ENCODE measurements around the gene CRTC3.
"Not testable (repeated sequence)": the region's sequence is repeated elsewhere in the genome, so short reads cannot be mapped to it uniquely, and the experiment has no call there.

CRTC3 gene

DNA sequence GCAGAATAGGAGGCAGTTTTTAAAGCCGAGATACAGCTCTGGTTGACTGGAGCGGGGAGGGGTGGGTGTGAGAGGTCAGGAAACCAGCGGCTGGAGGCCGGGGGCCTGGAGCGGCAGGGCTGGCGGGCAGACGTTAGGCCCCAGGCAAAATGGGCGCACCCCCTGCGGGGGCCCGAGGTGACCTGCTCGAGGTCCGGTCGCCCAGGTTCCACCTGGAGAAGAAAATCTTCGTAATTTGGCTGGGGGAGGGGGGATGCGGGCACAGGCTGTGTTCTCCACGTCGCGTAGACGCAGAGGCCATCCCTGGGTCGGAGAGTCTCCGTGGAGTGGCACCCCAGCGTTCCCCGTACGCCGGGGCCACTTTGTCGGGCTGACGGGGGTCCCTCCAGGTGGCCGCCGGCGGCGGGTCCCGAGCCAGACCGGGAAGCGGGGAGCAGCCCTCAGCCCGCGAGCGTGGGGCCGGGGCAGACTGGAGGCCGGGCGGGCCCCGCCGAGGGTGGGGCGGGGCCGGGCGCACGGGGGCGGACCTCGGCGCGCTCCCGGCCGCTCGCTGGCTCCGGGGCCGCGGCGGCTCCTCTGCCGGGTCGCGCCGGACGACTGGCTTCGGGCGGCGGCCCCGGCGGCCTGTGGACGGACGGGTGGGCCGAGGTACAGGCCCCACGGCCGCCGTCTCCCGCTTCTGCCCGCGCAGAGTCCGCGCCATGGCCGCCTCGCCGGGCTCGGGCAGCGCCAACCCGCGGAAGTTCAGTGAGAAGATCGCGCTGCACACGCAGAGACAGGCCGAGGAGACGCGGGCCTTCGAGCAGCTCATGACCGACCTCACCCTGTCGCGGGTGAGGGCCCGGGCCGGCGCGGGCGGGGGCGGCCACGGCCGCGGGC is at the start of gene CRTC3:
Gene CRTC3, plus strand, starts transcription at position 553 of the 879 bp plus-strand sequence. Its CDS starts 149 bp downstream, at position 702.
- DNase-seq (ENCODE audit: low read depth in 3 of 3), result peak in 1 of 3 experiments; percentile 49

DNA sequence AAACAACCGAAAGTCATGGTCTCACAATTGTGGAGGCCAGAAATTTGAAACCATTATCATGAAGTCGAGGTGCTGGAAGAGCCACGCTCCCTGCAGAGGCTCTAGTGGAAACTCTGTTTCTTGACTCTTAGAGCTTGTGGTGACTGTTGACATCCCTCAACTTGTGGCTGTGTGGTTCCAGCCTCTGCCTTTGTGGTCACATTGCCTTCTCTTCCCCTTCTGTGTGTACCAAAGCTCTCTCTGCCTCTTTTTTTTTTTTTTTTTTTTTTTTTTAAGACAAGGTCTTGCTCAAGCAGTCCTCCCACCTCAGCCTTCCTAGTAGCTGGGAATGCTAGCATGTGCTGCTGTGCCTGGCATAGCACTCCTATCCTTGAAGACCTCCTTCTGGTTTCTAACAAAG is 48.7 kb upstream of the CRTC3 start:
- DNase-seq (ENCODE audit: low read depth in 3 of 3), result peak in 2 of 3 experiments; percentile 1 to 9

DNA sequence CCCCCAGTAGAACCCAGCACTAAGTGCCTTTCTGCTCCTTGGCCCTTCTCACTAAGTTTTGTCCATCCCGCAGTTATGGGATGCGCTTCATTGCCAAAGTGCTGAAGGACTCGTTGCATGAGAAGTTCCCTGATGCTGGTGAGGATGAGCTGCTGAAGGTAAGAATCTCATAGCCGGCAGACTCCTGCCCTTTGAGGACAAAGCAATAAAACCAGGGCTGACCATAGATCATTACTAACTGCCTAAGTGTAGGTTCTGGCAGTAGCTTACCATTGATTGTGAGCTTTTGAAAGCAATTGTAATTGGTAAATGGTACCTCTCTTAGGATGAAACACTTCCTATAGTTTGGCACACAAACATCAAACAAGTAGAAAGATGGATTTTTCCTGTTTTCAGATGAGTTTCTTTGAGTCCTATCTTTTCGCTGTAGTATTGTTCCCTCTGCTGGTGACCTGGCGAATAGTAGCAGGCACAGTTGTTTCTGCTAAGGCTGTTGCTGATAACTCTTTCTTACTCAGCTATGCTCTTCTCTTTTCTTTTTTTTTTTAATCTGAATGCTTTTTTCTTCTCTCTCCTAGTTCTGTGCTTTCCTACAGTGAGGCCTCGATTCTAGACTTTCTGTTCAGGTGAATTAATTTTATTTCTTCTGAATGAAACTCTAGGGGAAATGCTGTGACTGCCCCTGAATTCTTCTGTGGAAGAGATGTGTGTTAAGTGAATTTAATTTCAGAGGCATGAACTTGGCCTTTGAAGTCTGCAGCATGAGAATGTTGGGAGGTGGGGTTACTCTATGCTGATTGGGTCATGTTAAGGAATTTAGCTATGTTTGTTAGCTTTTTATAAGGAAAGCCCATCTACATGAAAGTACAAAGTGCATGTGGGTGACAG is 47.4 kb upstream of the CRTC3 start:
- DNase-seq (ENCODE audit: low read depth in 3 of 3), result peak; percentile 7 to 18 (median 13)

DNA sequence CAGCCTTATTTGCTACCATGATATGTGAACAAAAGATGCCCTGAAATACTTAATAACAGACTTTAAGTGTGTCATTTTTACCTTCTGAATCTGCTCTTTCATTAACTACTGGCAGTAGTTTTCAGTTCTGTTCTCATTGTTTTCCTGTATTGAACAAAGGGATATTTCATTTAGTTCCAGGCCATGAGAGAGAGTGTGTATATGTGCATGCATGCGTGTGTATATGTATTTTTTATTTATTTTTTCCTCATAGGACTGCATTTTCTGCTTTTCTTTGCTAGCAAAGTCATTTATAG is 46.8 kb upstream of the CRTC3 start:
- no peak for DNase-seq (ENCODE audit: low read depth in 3 of 3)

GRCh38 chr15:90483637-90484036 is 46.1 kb upstream of the CRTC3 start:
- no peak for DNase-seq (ENCODE audit: low read depth in 3 of 3)

- no peak for DNase-seq (ENCODE audit: low read depth in 3 of 3)
Observed at GRCh38 chr15:90487186-90487585, 42.5 kb upstream of the CRTC3 start.

DNA sequence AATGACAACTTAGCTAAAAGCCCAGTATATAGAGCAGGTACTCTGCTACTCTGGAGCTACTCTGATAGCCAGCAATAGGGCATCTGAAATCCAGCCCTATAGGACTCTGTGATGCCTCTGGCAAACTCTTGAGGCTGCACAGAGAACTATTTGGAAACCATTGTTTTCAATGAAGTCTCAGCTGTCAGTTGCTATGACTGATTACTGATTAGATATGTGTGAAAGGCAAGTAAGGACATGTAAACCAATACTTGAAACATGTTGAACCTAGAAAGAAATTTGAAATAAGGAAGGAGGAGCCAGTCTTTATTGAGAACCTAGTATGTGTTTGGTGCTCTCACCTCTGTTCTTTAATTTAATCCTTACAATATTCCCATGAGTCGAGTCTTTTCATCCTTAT is 40.2 kb upstream of the CRTC3 start:
- no peak for DNase-seq (ENCODE audit: low read depth in 3 of 3)

DNA sequence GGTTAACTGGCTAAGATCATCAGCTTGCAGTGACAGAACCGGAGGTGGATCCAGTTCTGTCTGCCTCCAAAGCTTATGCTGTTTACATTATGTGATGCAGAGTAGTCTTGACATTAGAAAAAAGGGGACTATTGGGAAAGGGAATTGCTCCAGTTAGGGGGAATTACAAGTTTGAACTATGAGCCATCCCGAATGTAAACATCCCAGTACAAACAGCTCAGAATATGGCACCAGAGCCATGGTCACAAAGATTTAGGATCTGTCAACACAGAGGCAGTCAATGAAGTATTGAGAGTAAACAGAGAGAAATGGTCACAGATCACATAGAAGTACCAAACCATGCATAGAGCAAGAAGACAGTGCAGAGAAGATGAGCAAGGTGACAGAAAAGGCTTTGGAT is 39.8 kb upstream of the CRTC3 start:
- no peak for DNase-seq (ENCODE audit: low read depth in 3 of 3)

DNA sequence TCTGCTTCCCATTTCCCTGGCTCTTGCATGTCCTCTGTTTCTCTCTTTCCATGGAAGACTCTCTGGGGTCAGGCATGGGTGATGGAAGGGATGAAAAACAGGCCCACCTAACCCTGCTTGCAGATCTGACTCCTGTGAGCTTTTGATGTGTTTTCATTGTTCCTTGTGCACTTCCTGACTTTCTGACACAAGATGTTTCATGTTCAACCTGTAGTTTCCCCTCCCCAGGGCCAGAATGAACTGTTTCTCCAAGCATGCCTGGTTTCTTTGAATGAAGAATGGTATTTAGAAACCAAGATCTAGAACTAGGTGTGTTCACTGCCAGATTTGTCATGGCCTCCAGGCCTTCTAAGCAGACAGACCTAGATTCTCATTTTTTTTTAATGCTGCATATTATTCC is 36.1 kb upstream of the CRTC3 start:
- DNase-seq (ENCODE audit: low read depth in 3 of 3), result no peak

DNA sequence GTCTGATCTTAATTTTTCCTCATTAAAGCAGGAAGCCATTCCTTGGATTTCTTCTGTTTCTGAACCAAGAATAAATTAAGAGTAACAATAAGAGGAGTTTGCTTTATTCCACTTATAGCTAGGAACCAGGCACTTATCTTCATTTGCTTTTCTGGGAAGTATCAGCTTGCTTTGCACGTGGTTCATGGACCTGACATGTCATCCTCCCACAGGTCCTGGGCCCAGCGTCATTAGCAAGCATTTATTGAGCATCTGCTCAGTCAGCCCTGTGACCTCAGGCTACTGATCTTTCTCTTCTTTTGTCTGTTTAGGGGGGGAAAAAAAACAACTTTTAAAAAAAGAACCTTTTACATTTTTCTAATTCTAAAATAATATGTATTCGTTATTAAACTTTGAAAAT is 34.7 kb upstream of the CRTC3 start:
- DNase-seq (ENCODE audit: low read depth in 3 of 3), result no peak

DNA sequence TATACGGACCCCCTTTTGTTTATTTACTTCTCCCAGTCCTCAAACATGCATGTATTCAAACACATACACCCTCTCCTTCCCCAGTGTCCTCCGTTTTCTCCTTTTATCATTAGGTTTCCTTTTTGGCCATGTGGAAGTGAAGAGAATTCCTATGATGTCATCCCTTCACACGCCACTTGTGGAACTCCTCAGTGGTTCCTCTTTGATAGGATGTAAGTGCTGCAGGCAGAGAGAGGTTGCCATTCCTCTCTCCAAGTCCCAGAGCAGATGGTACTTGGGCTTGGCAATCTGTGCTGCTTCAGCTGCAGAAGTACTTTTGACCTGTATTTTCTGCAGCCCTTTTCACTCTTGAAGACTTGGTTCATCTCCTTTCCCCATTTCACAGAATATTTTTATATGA is 32.9 kb upstream of the CRTC3 start:
- no peak for DNase-seq (ENCODE audit: low read depth in 3 of 3)

- DNase-seq (ENCODE audit: low read depth in 3 of 3), result no peak
Observed at GRCh38 chr15:90497376-90497775, 32.3 kb upstream of the CRTC3 start.

DNA sequence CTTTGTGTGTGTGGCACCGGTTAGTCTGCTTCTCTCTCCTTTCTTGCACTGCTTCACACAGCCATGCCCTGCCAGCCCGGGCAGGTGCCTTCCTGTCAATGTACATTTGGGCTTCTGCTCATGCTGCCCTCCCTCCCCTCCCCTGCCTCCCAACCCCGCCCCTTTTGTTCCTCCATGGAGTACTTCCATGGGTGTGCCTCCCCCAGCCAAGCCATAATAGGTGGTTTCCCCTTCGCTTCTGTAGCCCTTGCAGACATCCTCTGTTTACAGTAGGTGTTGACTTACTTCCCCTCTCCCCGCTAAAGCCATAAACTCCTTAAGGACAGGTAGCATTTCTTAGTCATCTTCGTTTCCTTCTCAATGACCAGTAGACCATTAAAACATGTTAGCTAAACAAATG is 31.8 kb upstream of the CRTC3 start:
- no peak for DNase-seq (ENCODE audit: low read depth in 3 of 3)

DNA sequence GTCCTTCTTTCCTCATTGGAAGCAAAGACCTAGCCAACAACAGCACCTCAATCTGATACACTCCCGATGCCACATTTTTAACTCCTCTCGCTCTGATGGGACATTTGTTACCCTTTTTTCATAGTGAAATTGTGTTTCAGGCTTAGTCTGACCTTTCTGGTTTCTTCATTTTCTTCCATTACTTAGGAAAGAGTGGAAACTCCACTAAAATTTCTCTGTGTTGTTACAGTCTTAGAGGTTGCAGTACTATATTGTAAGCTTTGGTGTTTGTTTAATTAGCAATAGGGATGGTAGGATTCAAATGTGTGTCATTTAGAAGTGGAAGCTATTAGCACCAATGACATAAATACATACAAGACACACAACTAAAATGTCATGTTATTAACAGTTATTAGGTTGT is 29.6 kb upstream of the CRTC3 start:
- DNase-seq (ENCODE audit: low read depth in 3 of 3), result no peak

DNA sequence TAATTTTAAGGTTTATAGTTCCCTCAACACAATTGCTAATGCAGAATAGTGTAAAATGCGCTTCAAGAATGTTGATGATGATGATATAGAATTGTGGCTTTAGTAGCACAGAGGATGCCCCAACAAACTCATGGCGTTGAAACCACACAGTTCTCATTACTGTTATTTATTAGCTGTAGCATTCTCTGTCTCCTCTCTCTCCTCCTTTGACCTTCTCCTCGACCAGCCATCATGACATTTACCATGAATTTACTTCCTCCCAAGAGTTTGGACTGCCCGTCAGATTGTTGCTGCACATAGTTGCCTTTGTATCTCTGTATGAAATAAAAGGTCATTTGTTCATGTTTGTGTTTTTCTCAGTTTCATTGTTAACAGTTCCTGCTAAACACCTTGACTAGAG is 27.8 kb upstream of the CRTC3 start:
- no peak for DNase-seq (ENCODE audit: low read depth in 3 of 3)

- DNase-seq (ENCODE audit: low read depth in 3 of 3), result not testable (repeated sequence)
Observed at GRCh38 chr15:90510781-90511180, 18.9 kb upstream of the CRTC3 start.

- DNase-seq (ENCODE audit: low read depth in 3 of 3), result peak in 1 of 3 experiments; percentile 2
Observed at GRCh38 chr15:90511211-90511618, 18.5 kb upstream of the CRTC3 start.

DNA sequence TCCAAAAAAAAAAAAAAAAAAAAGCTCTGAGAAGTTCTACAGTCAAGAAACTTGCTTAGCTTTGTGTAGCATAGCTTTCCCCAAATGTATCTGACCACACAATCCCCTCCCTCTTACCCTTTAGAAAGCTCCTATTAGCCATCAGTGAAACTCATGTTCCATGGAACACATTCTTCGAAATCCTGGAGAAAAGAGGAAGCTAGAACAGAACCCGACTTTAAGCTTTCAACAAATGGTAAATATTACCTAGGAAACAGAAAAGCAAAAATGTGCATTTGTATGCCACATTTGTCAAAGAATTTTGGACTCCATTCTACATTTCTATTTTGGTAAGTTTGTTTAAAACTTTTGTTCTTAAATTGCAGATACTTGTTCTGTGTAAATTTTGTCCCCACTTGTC is 17.4 kb upstream of the CRTC3 start:
- no peak for DNase-seq (ENCODE audit: low read depth in 3 of 3)

GRCh38 chr15:90512981-90513380 is 16.7 kb upstream of the CRTC3 start:
- no peak for DNase-seq (ENCODE audit: low read depth in 3 of 3)

DNA sequence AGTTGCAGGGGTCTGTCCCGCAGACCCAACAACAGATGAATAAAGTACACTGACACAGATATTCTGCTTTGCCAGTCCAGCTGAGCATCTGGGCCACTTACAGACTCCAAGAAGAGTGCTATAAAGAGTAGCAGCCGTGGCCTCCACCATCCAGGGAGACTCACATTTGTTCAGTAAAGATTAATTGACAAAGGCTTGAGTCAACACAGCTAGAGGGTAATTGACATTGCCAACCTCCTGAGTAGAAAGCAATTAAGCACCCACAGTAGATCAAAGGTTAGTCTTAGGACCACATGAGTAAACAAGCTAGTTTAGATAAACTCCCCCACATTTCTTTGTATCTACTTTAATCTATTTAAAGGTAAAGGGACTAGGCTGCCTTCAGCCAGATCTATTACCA is 16.3 kb upstream of the CRTC3 start:
- no peak for DNase-seq (ENCODE audit: low read depth in 3 of 3)

DNA sequence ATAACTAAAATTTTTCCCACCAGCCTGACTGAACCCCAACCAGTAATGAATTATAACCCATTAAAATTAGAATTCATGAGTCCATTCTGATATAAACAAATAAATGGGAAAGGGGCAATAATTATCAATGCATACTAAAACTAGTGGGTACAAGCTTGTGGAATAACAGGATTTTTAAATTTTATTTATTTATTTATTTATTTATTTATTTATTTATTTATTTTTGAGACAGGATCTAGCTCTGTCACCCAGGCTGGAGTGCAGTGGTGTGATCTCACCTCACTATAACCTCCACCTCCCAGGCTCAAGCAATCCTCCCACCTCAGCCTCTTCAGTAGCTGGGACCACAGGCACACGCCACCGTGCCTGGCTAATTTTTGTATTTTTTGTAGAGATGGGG is 15.8 kb upstream of the CRTC3 start:
- DNase-seq (ENCODE audit: low read depth in 3 of 3), result not testable (repeated sequence)

DNA sequence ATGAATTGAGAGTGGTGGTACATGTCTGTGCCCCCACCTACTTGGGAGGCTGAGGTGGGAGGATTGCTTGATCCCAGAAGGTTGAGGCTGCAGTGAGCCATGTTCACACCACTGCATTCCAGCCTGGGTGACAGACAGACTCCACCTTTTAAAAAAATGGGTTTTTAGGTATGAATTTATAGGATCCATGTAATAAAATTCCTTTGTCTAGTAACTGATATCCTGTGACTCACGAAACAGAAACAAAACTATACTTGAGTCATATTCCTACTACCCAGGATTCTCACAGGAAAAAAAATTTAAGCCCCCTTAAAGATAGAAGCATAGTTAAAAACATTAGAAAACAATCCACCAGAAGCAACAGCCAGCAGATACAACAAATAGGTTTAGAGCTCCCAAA is 10.0 kb upstream of the CRTC3 start:
- DNase-seq (ENCODE audit: low read depth in 3 of 3), result no peak

GRCh38 chr15:90520365-90520764 is 9.4 kb upstream of the CRTC3 start:
- DNase-seq (ENCODE audit: low read depth in 3 of 3), result no peak
